Spinal cord (tissue), 10 donors: ENCODE data around the gene OPALIN. TPM values are rescaled to one million over a fixed set of nuclear protein-coding genes. Genes with fewer than 3 reads are reported as not detected.

ENCODE experiments used
- DNase-seq, 6 donors: peaks; one replicate each; pipeline versions ENCODE4 v3.0.0 to v3.0.0-alpha.2; 2013 to 2015; ENCODE audit warnings: low spot score in 6 of 6, low read depth in 4 of 6
- H3K27ac ChIP-seq: one replicate; pipeline ENCODE4 v1.5.1; 2013; ENCODE audit warnings: low read depth, low read length, control low read depth
- H3K27me3 ChIP-seq: one replicate; pipeline ENCODE4 v1.6.1; 2013; ENCODE audit warnings: low read length; ENCODE audit not compliant: control insufficient read depth, insufficient read depth
- H3K36me3 ChIP-seq: one replicate; pipeline ENCODE4 v1.6.1; 2013; ENCODE audit warnings: low read length; ENCODE audit not compliant: control insufficient read depth, insufficient read depth
- H3K4me1 ChIP-seq: one replicate; pipeline ENCODE4 v1.6.1; 2013; ENCODE audit warnings: low read length; ENCODE audit not compliant: control insufficient read depth, insufficient read depth
- H3K4me3 ChIP-seq: one replicate; pipeline ENCODE4 v1.5.1; 2013; ENCODE audit warnings: low read depth, low read length, control low read depth
- H3K9me3 ChIP-seq: one replicate; pipeline ENCODE4 v1.6.1; 2013; ENCODE audit warnings: low read length; ENCODE audit not compliant: control insufficient read depth, insufficient read depth
- WGBS: methylation state at CpG from one replicate; pipeline ENCODE4 v1.1.5; 2013; ENCODE audit warnings: missing lambda C conversion rate; ENCODE audit not compliant: insufficient coverage; 5-methylcytosine and 5-hydroxymethylcytosine counted together
- polyA plus RNA-seq, 2 donors: library from polyadenylated mRNA; unstranded; fragments of 120-200 nt; gene quantifications; one replicate each; pipeline ENCODE4 v1.2.1, GENCODE V29; 2013; ENCODE audit not compliant: insufficient read length in 2 of 2
- total RNA-seq, 2 donors: library from RNA; depleted of rRNA in 1 of 2; stranded (reverse); fragments of 120-200 nt in 1 of 2; fragments of >200 nt in 1 of 2; gene quantifications; one replicate each; pipeline versions ENCODE4 v1.2.3 to v1.2.4, GENCODE V29; 2013 to 2014
- donor health status: healthy.

OPALIN gene
- total and polyA plus RNA-seq, 4 donors, result 0.79 to 4.8 (median 0.85) TPM

DNA sequence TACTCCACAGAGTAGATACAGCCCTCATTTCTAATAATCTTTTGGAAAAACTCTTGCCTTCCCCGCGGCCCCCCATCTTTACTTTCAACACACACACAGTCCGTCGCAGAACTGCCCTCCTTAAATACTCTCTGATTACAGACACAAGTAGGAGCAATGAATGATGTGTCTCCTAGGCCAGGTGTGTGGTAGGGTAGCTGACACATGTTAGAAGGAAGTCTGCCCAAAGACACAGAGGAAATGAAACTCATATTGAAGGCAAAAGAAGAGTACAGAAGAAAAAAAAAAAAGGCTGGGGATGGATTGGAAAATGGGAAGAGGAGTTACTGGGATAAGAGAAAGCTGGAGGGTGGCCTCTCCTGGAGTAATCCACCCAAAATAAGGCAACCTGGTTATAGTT lies 14.6 kb downstream of the OPALIN start:
- peaks cover 3% of the 10 kb centered on the region for H3K9me3 ChIP-seq
- H3K4me1 ChIP-seq, result no peaks in the 10 kb centered on the region
- no CpG with 5 or more reads among the region's 4 CpGs for WGBS
- no peak for DNase-seq
- H3K27me3 ChIP-seq, result no peaks in the 10 kb centered on the region
- no peak overlapping the region for H3K4me3 ChIP-seq
- no peak overlapping the region for H3K27ac ChIP-seq
- no peaks in the 10 kb centered on the region for H3K36me3 ChIP-seq

DNA sequence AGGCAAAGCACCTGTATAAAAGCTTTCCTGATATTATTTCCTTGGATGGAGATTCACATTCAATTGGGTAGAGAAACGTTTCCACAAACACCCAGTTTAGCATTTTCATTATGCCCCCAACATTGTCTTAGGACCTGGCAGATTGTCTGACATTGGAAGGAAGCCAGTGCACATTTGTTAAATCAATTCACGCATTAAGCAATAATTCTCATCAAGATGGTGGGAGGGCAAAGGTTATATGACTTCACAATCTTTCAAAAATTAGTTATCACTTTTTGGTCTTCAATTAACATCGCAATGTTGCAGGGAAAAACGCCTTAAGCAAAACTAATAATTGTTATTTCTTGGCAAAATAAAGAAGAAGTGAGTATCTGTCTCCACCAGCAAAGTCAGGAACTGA lies 16.4 kb downstream of the OPALIN start:
- no CpG with 5 or more reads among the region's 4 CpGs for WGBS
- peaks cover 3% of the 10 kb centered on the region for H3K9me3 ChIP-seq
- no peaks in the 10 kb centered on the region for H3K27me3 ChIP-seq
- H3K36me3 ChIP-seq, result no peaks in the 10 kb centered on the region
- H3K4me3 ChIP-seq, result no peak overlapping the region
- H3K4me1 ChIP-seq, result peaks cover 7% of the 10 kb centered on the region
- DNase-seq, result no peak
- no peak overlapping the region for H3K27ac ChIP-seq

DNA sequence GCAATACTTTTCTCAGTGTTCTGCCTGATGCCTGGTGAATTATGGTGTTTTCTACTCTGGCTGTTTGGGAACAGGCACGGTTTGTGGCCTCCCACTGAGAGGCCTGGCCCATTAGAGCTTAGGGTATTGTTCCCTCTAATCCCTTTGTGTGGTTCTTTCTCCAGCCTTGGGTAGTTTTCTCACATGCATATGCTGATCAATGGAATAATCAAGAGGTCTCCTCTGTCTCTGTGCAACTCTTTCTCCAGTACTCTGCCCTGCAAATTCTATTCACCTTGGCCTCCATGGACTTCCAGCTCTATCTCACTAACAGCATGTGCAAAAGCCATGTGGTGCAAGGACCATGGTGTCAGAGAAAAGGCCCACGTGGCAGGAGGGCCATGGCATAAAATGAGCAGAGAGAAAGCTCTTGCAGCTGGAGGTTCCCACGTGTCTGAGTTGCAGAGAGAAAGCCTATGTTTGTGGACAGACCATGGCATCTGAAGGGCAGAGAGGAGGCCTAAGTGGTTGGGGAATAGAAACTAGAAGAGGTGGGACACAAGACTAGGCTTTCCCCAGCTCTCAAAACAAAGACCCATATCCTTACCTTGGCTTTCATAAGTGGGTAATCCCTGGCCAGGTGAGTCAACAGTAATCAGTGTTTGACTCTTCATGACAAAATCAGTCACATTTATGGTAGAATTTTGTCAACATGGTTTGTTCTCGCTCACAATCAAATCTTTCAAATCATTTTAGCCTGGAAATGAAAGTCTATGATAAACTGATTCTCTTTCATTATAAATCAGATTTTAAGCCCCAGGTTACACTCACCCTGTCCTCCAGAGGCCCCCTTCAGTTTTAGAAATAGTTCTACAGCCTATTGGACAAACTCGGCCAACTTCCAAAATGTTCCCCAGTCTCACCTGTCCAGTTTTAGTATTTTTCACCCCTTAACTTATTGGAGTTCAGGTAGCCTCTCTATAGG lies 17.3 kb downstream of the OPALIN start:
- 29% methylated on average over 3 of the region's 5 CpGs for WGBS
- no peaks in the 10 kb centered on the region for H3K27me3 ChIP-seq
- H3K4me1 ChIP-seq, result peaks cover 7% of the 10 kb centered on the region
- no peak for DNase-seq
- no peak overlapping the region for H3K4me3 ChIP-seq
- H3K27ac ChIP-seq, result no peak overlapping the region
- H3K36me3 ChIP-seq, result no peaks in the 10 kb centered on the region
- peaks cover under 1% of the 10 kb centered on the region for H3K9me3 ChIP-seq

DNA sequence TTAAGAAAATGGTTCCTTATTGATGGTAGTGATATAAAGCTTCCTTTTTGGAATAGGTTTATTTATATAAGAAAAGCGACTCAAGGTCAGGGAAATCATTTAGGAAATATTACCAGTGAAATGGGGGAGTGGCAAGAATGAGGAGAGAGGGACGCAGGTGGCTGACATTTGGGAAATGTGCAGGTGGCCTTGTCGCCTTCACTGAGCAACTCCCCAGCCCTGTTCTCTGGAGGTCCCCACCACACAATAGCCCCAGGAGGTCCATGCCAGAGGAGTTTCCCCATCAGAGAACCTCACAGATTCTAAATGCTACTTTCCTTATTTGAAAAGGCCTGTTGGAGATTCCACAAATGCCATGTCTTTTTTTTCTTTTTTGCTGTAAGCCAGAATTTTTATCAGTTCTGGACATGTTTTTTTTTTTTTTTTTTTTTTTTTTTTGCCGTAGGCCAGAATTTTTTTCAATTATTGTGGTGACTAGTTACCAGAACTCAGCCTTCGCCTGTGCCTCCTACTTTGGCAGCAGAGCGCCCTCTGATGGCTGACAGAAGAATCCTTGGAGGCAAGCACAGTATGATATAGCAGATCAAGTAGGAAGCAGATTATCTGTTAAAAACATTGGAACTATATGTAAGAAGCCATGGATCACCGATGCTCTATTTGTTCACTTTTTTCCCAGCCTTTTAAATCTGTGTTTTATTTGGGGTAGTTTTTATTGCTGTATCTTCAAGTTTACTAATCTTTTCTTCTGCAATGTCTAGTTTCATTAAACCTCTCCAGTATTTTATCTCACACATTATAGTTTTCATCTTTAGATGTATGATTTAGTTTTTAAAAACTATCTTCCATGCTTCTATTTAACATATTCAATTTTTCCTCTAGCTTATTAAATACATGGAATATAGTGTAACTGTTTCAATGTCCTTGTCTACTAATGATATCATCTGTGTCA lies 18.6 kb downstream of the OPALIN start:
- Histone ChIP-seq H3K27ac (no peak overlapping the region), H3K36me3 (no peaks in the 10 kb centered on the region), H3K9me3 (no peaks in the 10 kb centered on the region), H3K27me3 (no peaks in the 10 kb centered on the region), H3K4me3 (no peak overlapping the region), H3K4me1 (peaks cover 7% of the 10 kb centered on the region)
- peak in 5 of 6 donors; percentile 26 to 89 (median 44) for DNase-seq
- 6% methylated on average over 2 of the region's 7 CpGs for WGBS

DNA sequence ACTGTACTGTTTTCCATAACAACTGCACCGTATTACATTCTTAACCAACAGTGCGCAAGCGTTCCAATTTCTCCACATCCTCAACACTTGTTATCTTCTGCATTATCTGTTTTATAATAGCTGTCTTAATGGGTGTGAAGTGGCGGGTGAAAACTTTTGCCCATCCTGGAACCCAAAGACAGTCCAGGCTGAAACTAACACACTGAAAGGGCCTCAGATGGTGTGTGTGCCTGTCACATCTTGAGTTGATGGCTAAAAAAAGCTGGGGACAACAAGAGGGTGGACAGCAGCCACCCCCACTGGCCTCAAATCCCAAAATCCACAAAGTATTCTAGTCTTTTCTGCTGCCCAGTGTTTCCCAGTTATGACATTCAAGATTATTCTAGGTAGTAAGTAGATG lies 19.4 kb downstream of the OPALIN start:
- H3K9me3 ChIP-seq, result no peaks in the 10 kb centered on the region
- DNase-seq, result no peak
- no peak overlapping the region for H3K4me3 ChIP-seq
- H3K27ac ChIP-seq, result no peak overlapping the region
- no peaks in the 10 kb centered on the region for H3K27me3 ChIP-seq
- H3K36me3 ChIP-seq, result no peaks in the 10 kb centered on the region
- no CpG with 5 or more reads among the region's 4 CpGs for WGBS
- H3K4me1 ChIP-seq, result peaks cover 7% of the 10 kb centered on the region

DNA sequence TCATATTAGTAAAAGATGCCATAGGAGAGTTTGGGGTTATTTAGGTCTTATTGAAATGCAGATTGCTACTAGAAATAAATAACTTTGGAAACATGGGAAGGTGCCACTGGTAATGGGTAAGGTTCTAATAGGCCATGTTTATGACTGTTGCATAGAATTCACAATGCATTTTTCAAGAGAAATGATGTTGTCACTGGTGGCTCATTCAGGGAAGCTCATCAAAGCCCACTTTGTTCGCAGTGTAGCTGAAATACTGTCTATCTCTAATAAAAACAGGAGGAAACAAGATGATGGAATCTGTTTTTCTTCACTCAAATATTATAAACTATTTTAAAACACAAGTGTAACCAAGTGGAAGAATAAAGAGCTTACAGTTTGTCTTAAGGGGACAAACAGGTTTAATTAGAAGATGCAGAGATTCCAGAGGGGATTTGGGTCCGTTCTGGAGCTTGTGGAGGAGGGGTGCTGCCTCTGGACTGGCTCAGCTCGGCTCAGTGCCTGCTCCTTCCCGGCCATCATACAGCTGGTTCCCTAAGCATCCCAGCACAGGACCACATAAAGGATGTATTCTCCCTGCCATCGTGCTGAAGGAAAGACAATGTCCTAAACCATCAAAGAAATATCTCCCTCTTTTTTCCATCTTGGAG lies 20.4 kb downstream of the OPALIN start:
- peak in 2 of 6 donors; percentile 6 to 11 for DNase-seq
- Histone ChIP-seq H3K4me1 (peaks cover 7% of the 10 kb centered on the region), H3K36me3 (no peaks in the 10 kb centered on the region), H3K27me3 (peaks cover 2% of the 10 kb centered on the region), H3K4me3 (no peak overlapping the region), H3K9me3 (no peaks in the 10 kb centered on the region), H3K27ac (no peak overlapping the region)
- WGBS, result 21% methylated on average over 3 of the region's 5 CpGs

DNA sequence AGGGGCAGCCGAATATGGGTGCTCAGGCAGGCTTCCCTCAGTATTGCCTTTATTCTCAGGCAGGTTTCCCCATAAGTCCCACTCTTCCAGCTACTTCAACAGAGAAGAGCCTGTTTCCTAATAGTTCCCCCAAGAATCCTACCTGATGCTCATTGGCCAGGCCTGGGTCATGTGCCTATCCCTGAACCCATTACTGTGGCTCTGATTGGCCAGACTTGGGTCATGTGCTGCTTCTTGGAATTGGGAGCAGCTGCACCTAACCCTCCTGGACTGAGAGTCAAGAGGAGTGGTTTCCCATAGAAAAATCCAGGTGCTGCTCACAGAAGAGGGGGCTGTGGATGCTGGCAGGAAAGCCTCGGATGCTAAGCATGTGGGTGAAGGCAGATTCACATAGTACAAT lies 21.7 kb downstream of the OPALIN start:
- Histone ChIP-seq H3K27me3 (peaks cover 2% of the 10 kb centered on the region), H3K27ac (no peak overlapping the region), H3K9me3 (no peaks in the 10 kb centered on the region), H3K4me1 (peaks cover 7% of the 10 kb centered on the region), H3K36me3 (no peaks in the 10 kb centered on the region), H3K4me3 (no peak overlapping the region)
- WGBS, result 91% methylated on average over 1 of the region's 2 CpGs
- no peak for DNase-seq

DNA sequence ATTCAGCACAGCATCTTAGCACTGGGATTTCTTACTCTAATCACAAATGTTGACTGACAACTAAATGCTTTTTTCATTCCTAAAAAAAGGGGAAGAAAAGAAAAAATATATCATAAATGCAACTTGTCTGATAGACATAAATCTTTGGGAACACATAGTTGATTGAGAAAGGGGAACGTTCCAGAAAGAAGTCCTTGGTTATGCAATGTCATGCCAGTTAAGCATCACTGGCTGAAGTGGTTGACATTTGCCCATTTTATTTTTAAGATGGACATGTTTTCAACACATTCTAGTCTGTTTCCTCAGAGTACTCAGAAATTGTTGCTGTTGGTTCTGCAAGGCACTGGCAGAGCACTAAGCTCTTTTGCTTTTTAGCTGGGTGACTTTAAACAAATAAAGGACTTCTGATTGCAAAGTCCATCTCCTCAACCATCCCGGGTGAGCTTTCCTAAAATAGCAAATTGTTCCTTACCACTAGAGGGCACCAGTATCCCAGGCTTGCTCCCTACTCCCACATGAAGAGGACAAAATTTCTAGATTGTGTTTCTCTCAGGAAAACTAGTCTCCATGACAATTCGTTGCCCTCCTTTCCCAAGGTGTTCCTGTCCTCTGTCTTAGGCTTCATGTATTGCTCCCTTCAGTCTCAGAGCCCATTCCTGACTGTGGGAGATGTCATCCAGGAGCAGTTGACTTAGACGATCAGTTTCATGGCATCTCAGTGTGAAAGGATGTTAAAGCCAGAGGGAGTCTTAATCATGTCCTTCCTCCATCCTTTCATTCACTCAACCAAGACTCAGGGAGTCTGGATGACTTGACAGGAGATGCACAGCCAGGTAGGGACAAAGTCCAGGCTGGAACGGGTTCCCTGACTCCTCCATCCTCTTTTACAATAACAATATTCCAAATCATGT lies 23.9 kb downstream of the OPALIN start:
- peak in 4 of 6 donors; percentile 12 to 72 (median 41) for DNase-seq
- WGBS, result 50% methylated on average over 4 of the region's 5 CpGs
- Histone ChIP-seq H3K9me3 (no peaks in the 10 kb centered on the region), H3K36me3 (no peaks in the 10 kb centered on the region), H3K4me3 (no peak overlapping the region), H3K27me3 (peaks cover 2% of the 10 kb centered on the region), H3K4me1 (peaks cover 7% of the 10 kb centered on the region), H3K27ac (no peak overlapping the region)
